ENCODE measurements around the gene MYH16.
"Not testable (repeated sequence)": the region's sequence is repeated elsewhere in the genome, so short reads cannot be mapped to it uniquely, and the experiment has no call there.

DNA sequence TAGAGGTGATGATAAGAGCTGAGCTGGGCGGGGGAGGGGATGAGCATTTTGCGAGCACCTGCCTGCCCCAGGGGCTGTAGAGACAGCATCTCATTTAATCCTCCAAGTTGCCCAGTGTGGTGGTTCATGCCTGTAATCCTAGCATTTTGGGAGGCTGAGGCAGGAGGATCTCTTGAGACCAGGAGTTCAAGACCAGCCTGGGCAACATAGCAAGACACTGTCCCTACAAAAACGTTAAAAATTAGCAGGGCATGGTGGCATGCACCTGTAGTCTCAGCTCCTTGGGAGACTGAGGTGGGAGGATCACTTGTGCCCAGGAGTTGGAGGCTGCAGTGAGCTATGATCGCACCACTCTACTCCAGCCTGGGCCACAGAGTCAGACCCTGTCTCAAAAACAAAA, 39.7 kb upstream of the MYH16 start:
- TF ChIP-seq, protein P1, sequence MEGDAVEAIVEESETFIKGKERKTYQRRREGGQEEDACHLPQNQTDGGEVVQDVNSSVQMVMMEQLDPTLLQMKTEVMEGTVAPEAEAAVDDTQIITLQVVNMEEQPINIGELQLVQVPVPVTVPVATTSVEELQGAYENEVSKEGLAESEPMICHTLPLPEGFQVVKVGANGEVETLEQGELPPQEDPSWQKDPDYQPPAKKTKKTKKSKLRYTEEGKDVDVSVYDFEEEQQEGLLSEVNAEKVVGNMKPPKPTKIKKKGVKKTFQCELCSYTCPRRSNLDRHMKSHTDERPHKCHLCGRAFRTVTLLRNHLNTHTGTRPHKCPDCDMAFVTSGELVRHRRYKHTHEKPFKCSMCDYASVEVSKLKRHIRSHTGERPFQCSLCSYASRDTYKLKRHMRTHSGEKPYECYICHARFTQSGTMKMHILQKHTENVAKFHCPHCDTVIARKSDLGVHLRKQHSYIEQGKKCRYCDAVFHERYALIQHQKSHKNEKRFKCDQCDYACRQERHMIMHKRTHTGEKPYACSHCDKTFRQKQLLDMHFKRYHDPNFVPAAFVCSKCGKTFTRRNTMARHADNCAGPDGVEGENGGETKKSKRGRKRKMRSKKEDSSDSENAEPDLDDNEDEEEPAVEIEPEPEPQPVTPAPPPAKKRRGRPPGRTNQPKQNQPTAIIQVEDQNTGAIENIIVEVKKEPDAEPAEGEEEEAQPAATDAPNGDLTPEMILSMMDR (IDR thresholded peaks at IDR 0.05): not testable (repeated sequence)
- not testable (repeated sequence) for TF ChIP-seq POLR2A (IDR thresholded peaks at IDR 0.05)
